ENCODE measurements around the gene SREBF2. TPM values are rescaled to one million over a fixed set of nuclear protein-coding genes. Genes with fewer than 3 reads are reported as not detected.

Gene SREBF2
- total and polyA plus RNA-seq, 2 donors (not counting 3 experiments of a cell fraction or from before 2014, with no cell fraction given), result 101 to 136 TPM

DNA sequence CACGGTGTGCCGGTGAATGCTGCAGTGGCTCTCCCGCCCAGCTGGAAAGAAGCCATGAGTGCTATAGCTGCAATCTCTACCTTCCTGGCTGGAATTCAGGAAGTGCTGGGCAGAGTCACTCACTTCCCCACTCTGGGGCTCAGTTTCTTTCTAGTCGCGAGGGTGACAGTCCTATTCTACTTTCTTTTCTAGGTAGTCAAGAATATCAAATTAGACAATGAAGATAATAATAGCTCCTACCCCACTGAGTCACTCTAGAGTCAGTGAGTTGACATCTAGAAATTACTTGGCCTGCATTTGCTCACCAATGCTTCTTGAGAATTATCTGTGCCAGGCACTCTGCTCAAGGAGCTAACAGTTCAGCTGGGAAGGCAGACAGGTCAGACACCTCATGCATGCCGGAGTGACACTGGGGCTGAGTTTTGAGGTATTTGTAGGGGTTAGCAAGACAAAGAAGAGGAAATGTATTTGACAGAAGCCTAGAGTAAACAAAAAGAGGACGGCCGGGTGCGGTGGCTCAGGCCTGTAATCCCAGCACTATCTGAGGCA, 110.8 kb downstream of the SREBF2 start:
- peak; percentile 42 for DNase-seq (ENCODE audit: low read depth, low spot score)
- H3K27ac ChIP-seq (ENCODE audit: insufficient read depth, low read depth, low read length), result peak overlapping the region; percentile 44
- intact Hi-C loops (cut with micrococcal nuclease), result no loop called here
- peaks cover 33% of the 10 kb centered on the region for H3K4me1 ChIP-seq (ENCODE audit: control insufficient read depth, extremely low read depth, insufficient read depth, low read length)
- FAIRE-seq, result peak; percentile 82
- peaks cover 5% of the 10 kb centered on the region for H3K79me2 ChIP-seq (ENCODE audit: control insufficient read depth, insufficient read depth, low read length)
- no TSS peak for BruUV-seq (replicated peaks)
- no peaks in the 10 kb centered on the region for H4K20me1 ChIP-seq (replicated peaks; ENCODE audit: control insufficient read depth, extremely low read depth, insufficient read depth, low read length)
- peak overlapping the region; percentile 55 for H3K4me2 ChIP-seq (ENCODE audit: insufficient read depth, low read length)
- H3K36me3 ChIP-seq (ENCODE audit: control insufficient read depth in 2 of 2, extremely low read depth in 1 of 2, insufficient read depth in 2 of 2, low read length in 2 of 2), result no peaks in the 10 kb centered on the region
- CTCF ChIA-PET, result interaction anchor here (0.7 to 3.4 kb wide), 8 partner anchors 18 to 501 kb away, joined by 3 to 46 read pairs (median 8); partner anchors contain the start of gene MEI1
- H3K4me3 ChIP-seq (replicated peaks in 1 of 3; ENCODE audit: insufficient read depth in 1 of 3, low read depth in 1 of 3, low read length in 3 of 3), result peak overlapping the region in 1 of 3 experiments; percentile 2
- POLR2A ChIA-PET, result no interaction called here
- no peaks in the 10 kb centered on the region for H3K27me3 ChIP-seq (ENCODE audit: control insufficient read depth in 2 of 2, insufficient read depth in 2 of 2, low read length in 2 of 2)
- no peaks in the 10 kb centered on the region for H3K9me3 ChIP-seq (replicated peaks; ENCODE audit: control insufficient read depth, insufficient read depth, low read length)
- peak; percentile 19 for TF ChIP-seq POLR2A (IDR thresholded peaks at IDR 0.05; ENCODE audit: low read depth, low read length)
- TF ChIP-seq POLR2AphosphoS5 (IDR thresholded peaks at IDR 0.05; ENCODE audit: insufficient read depth, low read depth, low read length), result peak; percentile 21
- peak; percentile 33 for TF ChIP-seq FOS (IDR thresholded peaks at IDR 0.05; ENCODE audit: borderline replicate concordance, insufficient read depth, low read length)
- TF ChIP-seq GATA2 (IDR thresholded peaks at IDR 0.05; ENCODE audit: insufficient read depth, insufficient read length, low read depth, low read length), result no peak
- TF ChIP-seq, protein P1, sequence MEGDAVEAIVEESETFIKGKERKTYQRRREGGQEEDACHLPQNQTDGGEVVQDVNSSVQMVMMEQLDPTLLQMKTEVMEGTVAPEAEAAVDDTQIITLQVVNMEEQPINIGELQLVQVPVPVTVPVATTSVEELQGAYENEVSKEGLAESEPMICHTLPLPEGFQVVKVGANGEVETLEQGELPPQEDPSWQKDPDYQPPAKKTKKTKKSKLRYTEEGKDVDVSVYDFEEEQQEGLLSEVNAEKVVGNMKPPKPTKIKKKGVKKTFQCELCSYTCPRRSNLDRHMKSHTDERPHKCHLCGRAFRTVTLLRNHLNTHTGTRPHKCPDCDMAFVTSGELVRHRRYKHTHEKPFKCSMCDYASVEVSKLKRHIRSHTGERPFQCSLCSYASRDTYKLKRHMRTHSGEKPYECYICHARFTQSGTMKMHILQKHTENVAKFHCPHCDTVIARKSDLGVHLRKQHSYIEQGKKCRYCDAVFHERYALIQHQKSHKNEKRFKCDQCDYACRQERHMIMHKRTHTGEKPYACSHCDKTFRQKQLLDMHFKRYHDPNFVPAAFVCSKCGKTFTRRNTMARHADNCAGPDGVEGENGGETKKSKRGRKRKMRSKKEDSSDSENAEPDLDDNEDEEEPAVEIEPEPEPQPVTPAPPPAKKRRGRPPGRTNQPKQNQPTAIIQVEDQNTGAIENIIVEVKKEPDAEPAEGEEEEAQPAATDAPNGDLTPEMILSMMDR (IDR thresholded peaks at IDR 0.05; ENCODE audit: extremely low read depth in 1 of 2, insufficient read depth in 1 of 2, low read depth in 1 of 2, low read length in 2 of 2), result no peak
- peak; percentile 23 for TF ChIP-seq JUN (IDR thresholded peaks at IDR 0.05; ENCODE audit: borderline replicate concordance, insufficient read depth, insufficient read length, low read depth)
- no peaks in the 10 kb centered on the region for H3K9me1 ChIP-seq (replicated peaks; ENCODE audit: control insufficient read depth, extremely low read depth, insufficient read depth, low read length)
- dilution Hi-C loops (cut with MboI; ENCODE audit: extremely low pct_ligation_motif_present, low sequenced_read_pairs), result no loop called here
- H2AFZ ChIP-seq (ENCODE audit: low read depth, low read length), result peak overlapping the region; percentile 5
- H3K9ac ChIP-seq (replicated peaks; ENCODE audit: extremely low read depth, insufficient read depth, low read length), result peak overlapping the region; percentile 15

Data from endothelial cell of umbilical vein (primary cell).